Measurements from ENCODE around the gene HILPDA. TPM values are rescaled to one million over a fixed set of nuclear protein-coding genes. Genes with fewer than 3 reads are reported as not detected.

The HILPDA gene
- polyA plus RNA-seq, 10 donors = 9.0 to 15.4 (median 12.6) TPM

- peak; percentile 53 to 78 (median 63) for DNase-seq
These were observed 28.3 kb upstream of the HILPDA start for GRCh38 chr7:128427289-128427891.

GRCh38 chr7:128430207-128430606, 25.5 kb upstream of the HILPDA start:
- no peak for DNase-seq

GRCh38 chr7:128431221-128431620, 24.5 kb upstream of the HILPDA start:
- DNase-seq = no peak

GRCh38 chr7:128431754-128432153, 23.9 kb upstream of the HILPDA start:
- DNase-seq = no peak

- no peak for DNase-seq
These were observed 21.0 kb upstream of the HILPDA start for GRCh38 chr7:128434413-128435326.

DNA sequence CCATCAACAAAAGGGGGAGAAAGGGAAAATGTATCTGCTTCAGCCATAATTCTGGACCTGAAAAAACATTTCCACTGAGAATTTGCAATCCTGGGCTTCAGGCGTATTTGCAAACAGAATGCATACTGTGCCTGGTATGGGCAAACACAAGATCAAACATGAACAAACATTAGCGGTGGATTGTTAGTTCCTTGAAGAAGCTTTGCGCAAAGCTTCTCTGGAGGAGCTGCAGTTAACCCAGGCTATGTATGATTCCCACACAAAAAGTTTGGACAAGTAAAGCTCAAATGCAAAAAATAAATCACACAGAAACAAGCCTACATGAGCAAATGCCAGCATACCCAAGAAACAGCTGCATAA, 20.4 kb upstream of the HILPDA start:
- no peak for DNase-seq

GRCh38 chr7:128437426-128438332, 18.0 kb upstream of the HILPDA start:
- DNase-seq = no peak

- no peak for DNase-seq
These were observed 13.3 kb upstream of the HILPDA start for GRCh38 chr7:128442356-128442755.

DNA sequence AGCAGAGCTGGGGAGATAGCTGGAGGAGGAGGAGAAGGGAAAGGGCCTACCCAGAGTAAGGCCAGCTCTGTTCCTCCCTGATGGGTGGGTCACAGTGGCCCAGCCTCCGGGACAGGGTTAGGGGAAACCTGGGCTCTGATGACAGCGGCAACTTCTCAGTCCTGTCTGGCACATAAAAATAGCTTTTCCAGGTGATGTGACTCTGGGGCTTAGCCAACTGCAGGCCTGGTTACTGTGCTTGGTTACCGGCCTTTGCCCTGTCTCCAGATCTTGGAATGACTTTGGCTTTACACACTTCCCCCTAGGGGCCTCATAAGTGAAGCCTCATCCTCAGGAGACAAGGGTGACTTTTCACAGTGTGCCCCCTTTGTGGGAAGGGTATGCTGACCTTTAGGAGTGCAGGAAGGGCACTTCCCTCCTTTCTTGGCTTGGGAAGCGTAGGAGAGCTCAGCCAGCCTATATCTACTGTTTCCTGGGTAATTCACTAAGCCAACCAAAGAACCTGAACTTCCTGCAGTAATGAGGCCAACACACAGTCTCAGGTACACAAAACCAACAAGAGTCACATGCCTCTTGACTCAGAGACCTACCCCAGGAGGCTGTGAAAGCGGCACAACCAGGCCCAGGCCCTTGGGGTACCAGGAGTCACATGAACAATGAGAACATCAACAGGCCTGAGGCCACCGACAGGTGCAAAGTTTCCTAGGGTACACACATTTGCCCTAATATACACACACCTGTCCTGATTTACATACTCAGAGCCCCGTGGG, 11.7 kb upstream of the HILPDA start:
- no peak for DNase-seq

- DNase-seq = peak; percentile 24 to 41 (median 39)
These were observed 9.4 kb upstream of the HILPDA start for GRCh38 chr7:128446306-128446705.

GRCh38 chr7:128447941-128448564, 7.6 kb upstream of the HILPDA start:
- DNase-seq = no peak

GRCh38 chr7:128448751-128449302, 6.9 kb upstream of the HILPDA start:
- DNase-seq = no peak

DNA sequence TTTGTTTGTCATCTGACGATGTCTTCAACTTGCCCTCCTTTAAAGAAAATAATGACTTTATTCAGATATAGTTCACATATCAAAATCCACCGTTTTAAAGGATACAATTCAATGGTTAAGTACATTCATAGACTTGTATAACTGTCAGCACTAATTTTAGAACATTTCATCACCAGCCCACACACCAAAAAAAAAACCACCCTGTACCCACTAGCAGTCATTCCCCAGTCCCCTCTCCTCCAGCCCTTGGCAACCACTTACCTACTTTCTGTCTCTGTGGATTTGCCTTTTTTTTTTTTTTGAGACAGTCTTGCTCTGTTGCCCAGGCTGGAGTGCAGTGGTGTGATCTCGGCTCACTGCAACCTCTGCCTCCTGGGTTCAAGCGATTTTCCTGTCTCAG, 5.3 kb upstream of the HILPDA start:
- DNase-seq = no peak

- DNase-seq = no peak
These were observed 4.8 kb upstream of the HILPDA start for GRCh38 chr7:128450913-128451312.

DNA sequence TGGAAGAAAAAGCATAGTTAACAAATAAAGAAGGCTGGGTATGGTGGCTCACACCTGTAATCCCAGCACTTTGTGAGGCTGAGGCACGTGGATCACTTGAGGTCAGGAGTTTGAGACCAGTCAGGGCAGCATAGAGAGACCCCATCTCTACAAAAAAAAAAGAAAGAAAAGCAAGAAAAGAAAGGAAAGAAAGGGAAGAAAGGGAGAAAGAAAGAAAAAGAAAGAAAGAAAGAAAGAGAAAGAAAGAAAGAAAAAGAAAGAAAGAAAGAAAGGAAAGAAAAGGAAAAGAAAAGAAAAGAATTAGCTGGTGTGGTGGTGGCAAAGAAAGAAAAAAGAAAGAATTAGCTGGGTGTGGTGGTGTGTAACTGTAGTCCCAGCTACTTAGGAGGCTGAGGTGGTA, 3.1 kb upstream of the HILPDA start:
- no peak for DNase-seq

DNA sequence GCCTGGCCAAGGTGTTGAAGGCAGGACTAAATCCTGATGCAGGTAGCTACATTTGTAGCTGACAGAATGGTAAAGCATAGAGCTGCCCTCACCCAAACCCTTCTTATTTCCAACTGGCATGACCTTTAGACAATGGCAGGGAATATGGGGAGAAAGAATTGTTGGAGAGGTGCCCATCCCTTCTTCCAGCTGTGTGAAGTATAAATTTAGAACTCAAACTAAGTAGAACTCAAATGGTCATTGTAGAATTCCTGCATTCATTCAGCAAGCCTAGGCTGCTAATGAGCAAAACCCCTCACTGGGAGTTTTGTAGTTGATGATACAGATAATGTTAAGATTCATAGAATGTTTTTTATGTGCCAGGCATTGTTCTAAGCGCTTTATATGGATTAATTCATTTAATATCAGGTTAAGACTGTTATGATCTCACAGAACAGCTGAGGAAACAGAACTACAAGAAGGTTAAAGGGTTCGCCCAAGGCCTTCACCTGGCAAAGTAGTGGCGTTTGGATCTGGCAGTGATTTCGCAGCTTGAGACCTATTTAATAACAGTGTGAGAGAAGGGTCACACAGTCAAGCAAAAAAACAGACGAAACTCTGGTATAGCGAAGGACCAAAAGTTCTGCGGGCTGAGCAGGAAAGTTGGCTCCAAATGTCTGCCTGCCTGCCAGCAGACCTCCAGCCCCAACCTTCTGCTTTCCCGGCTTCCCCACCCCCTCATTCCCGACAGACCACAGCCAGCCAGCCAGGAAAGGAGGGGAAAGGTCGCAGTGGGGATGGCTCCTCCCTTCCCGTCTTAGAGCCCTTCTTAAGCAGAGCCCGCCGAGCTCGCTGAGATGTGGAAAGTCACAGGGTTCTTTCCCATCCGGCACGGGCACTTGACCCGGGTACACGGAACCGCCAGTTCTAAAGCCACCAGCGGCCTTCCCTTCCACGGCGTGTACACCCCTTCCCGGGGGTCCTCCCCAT, 1.6 kb upstream of the HILPDA start:
- DNase-seq = peak; percentile 87 to 97 (median 92)

- peak in 1 of 3 donors; percentile 35 for DNase-seq
These were observed 703 bp upstream of the HILPDA start for GRCh38 chr7:128454808-128455542.

DNA sequence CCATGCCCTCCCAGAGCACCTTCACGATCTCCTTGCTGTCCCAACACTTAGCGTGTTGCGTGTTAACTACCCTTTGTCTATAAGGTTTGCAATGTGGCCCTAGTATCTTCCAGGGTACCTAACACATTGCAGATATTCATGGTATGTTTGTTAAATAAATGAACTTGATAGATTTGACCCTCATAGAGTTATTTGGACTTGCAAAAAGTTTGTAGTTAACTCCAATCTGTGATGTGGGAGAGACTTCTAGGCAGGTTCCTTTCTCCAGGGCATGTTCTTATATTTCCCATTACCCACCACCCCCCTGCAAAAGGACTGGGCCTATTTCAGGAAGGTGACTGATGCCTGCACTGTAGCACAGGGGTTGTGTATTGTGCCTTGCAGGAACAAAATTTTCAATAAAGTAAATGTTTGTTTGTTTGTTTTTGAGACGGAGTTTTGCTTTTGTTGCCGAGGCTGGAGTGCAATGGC, 612 bp downstream of the HILPDA start:
- peak in 1 of 3 donors; percentile 10 for DNase-seq

All from muscle of back (tissue), 11 donors.